ENCODE measurements around the gene SMIM36.
A peak's percentile ranks its signal among the peaks of the same experiment; 100 is the strongest.

SMIM36 gene

GRCh38 chr17:55510986-55511721 is at the start of gene SMIM36:
SMIM36 (minus strand) TSS chr17:55511452.
- no peak within 1 kb of the TSS for H3K4me3 Mint-ChIP-seq
- H3K9me3 Mint-ChIP-seq: no peaks in the 10 kb centered on the region
- ATAC-seq: peak; percentile 41
- no peaks in the 10 kb centered on the region for H3K4me1 Mint-ChIP-seq
- no peak within 1 kb of the TSS for H3K27ac Mint-ChIP-seq
- no peaks in the 10 kb centered on the region for H3K27me3 Mint-ChIP-seq
- no peaks in the 10 kb centered on the region for H3K36me3 Mint-ChIP-seq

GRCh38 chr17:55555772-55556171 is 44.5 kb upstream of the SMIM36 start:
- no peaks in the 10 kb centered on the region for H3K4me1 Mint-ChIP-seq
- no peak overlapping the region for H3K4me3 Mint-ChIP-seq
- no peak overlapping the region for H3K27ac Mint-ChIP-seq
- H3K36me3 Mint-ChIP-seq: no peaks in the 10 kb centered on the region
- peaks cover 31% of the 10 kb centered on the region for H3K27me3 Mint-ChIP-seq
- H3K9me3 Mint-ChIP-seq: no peaks in the 10 kb centered on the region
- ATAC-seq: peak; percentile 51

- Mint-ChIP-seq H3K4me1 (peaks cover 8% of the 10 kb centered on the region), H3K36me3 (no peaks in the 10 kb centered on the region), H3K9me3 (no peaks in the 10 kb centered on the region), H3K27ac (no peak overlapping the region), H3K27me3 (peaks cover 32% of the 10 kb centered on the region), H3K4me3 (no peak overlapping the region)
- ATAC-seq: no peak
These were observed 37.9 kb upstream of the SMIM36 start for GRCh38 chr17:55549140-55549539.

DNA sequence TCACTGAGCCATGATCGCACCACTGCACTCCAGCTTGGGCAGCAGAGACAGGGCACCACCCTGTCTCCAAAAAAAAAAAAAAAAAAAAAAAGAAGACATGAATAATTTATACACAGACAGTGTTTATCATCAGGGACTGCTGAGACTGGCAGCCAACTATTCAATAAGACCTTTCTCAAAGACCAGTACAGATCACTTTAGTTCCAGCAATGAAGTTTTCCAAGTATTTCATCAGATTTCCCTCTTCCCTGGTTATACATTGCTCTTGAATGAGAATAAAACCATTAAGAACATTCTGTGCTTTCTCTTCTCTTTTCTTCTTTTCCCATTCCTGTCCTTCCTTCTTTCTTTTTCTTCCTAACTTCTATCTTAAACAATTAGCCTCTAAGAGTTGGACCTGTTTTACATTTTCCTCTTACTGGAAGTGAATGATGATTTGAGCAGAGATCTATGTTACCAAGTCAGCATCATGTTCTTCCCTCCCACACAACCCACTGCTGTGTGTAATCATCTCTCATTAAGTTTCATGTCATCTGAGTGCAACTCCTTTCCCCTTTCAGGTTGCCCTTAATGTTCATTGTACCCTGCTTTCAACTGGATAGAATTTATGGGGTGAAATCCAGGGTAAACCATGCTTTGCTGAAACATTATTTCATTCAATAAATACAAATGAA is 35.9 kb upstream of the SMIM36 start:
- no peak overlapping the region for H3K27ac Mint-ChIP-seq

GRCh38 chr17:55546481-55546880 is 35.2 kb upstream of the SMIM36 start:
- no peak overlapping the region for H3K4me3 Mint-ChIP-seq
- ATAC-seq: no peak
- H3K9me3 Mint-ChIP-seq: no peaks in the 10 kb centered on the region
- H3K27ac Mint-ChIP-seq: no peak overlapping the region
- no peaks in the 10 kb centered on the region for H3K36me3 Mint-ChIP-seq
- peaks cover 46% of the 10 kb centered on the region for H3K27me3 Mint-ChIP-seq
- H3K4me1 Mint-ChIP-seq: peaks cover 8% of the 10 kb centered on the region

More for the DNA sequence above, 35.9 kb upstream of the SMIM36 start:
- no peak for ATAC-seq
- Mint-ChIP-seq H3K4me3 (no peak overlapping the region), H3K4me1 (peaks cover 8% of the 10 kb centered on the region), H3K9me3 (no peaks in the 10 kb centered on the region), H3K27me3 (peaks cover 46% of the 10 kb centered on the region), H3K36me3 (no peaks in the 10 kb centered on the region)

DNA sequence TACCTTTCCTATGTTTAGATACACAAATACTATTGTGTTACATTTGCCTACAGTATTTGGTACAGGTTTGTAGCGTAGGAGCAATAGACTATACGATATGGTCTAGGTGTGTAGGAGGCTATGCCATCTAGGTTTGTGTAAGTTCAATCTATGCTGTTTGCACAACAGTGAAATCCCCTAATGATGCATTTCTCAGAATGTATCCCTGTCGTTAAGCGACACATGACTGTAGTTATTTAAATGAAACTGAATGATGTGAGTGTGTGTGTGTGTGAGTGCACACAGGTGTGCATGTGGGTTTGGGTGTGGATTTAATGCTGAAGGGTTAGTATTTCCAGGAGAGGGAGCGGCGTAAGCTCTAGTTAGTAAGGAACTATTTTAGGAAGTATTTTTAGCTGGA is 34.6 kb upstream of the SMIM36 start:
- H3K4me3 Mint-ChIP-seq: no peak overlapping the region
- peaks cover 8% of the 10 kb centered on the region for H3K4me1 Mint-ChIP-seq

GRCh38 chr17:55543709-55544108 is 32.5 kb upstream of the SMIM36 start:
- no peak for ATAC-seq
- no peaks in the 10 kb centered on the region for H3K9me3 Mint-ChIP-seq

More for the DNA sequence above, 34.6 kb upstream of the SMIM36 start:
- no peak overlapping the region for H3K27ac Mint-ChIP-seq
- no peaks in the 10 kb centered on the region for H3K9me3 Mint-ChIP-seq
- H3K36me3 Mint-ChIP-seq: no peaks in the 10 kb centered on the region
- peaks cover 46% of the 10 kb centered on the region for H3K27me3 Mint-ChIP-seq
- ATAC-seq: no peak

DNA sequence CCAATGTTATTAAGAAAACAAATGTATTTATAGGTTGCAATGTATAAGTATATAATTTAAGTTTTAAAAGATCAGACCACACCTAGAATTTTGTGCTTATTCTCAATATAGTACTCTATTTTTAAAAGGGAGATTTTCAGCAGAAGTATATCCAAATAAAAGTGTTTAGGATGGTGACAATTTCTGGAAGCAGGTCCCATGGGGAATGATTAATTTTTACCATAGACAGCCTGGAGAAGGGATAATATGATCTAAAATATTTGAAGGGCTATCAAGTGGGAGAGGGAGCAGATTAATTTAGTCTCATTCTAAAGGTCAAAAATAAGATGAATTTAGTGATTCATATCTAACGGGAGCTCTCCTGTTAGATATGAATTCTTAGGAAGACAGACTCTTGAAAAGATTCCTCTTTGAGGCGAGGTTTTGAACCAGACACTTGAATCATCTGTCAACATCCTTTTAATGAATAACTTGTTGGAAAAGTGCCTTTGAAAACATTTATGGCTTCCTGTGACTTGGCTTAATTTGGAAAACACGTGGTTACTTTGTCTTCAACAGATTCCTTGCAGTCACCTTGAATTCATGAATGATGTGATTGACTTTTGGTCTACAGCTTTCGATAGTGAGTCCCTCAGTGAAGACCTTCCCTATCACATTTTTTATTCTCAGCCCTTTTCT is 29.3 kb upstream of the SMIM36 start:
- Mint-ChIP-seq H3K27ac (no peak overlapping the region), H3K27me3 (peaks cover 26% of the 10 kb centered on the region), H3K9me3 (no peaks in the 10 kb centered on the region), H3K4me3 (no peak overlapping the region), H3K4me1 (no peaks in the 10 kb centered on the region), H3K36me3 (no peaks in the 10 kb centered on the region)
- no peak for ATAC-seq

More at GRCh38 chr17:55543709-55544108, 32.5 kb upstream of the SMIM36 start:
- Mint-ChIP-seq H3K36me3 (no peaks in the 10 kb centered on the region), H3K4me3 (no peak overlapping the region), H3K27me3 (peaks cover 53% of the 10 kb centered on the region), H3K27ac (no peak overlapping the region), H3K4me1 (peaks cover 8% of the 10 kb centered on the region)

GRCh38 chr17:55536205-55536604 is 25.0 kb upstream of the SMIM36 start:
- H3K9me3 Mint-ChIP-seq: no peaks in the 10 kb centered on the region
- H3K27ac Mint-ChIP-seq: no peak overlapping the region
- H3K4me1 Mint-ChIP-seq: no peaks in the 10 kb centered on the region
- H3K4me3 Mint-ChIP-seq: no peak overlapping the region
- peaks cover 23% of the 10 kb centered on the region for H3K27me3 Mint-ChIP-seq
- H3K36me3 Mint-ChIP-seq: no peaks in the 10 kb centered on the region
- ATAC-seq: no peak

- Mint-ChIP-seq H3K4me3 (no peak overlapping the region), H3K27me3 (peaks cover 15% of the 10 kb centered on the region), H3K4me1 (no peaks in the 10 kb centered on the region), H3K9me3 (no peaks in the 10 kb centered on the region), H3K27ac (no peak overlapping the region), H3K36me3 (no peaks in the 10 kb centered on the region)
- ATAC-seq: no peak
These were observed 22.4 kb upstream of the SMIM36 start for GRCh38 chr17:55533608-55534007.

DNA sequence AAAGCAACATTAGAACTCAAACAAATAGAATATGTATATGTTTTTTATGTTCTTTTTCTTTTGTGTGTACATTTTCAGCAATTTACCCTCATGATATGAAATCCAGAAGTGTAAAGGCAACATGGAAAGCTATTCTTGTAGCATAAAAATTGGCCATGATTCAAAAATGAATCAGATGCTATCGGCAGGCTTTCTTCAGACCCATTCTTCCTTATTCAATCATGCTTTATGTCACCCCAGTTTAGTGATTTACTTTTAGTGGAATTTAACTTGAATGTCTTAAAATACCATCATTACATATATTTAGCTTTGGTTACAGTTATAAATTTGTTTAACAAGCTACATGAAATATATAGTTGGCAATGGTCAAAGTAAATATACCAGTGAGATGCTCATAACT is 21.4 kb upstream of the SMIM36 start:
- Mint-ChIP-seq H3K4me1 (no peaks in the 10 kb centered on the region), H3K27me3 (peaks cover 15% of the 10 kb centered on the region), H3K36me3 (no peaks in the 10 kb centered on the region), H3K27ac (no peak overlapping the region), H3K4me3 (no peak overlapping the region), H3K9me3 (no peaks in the 10 kb centered on the region)
- no peak for ATAC-seq

DNA sequence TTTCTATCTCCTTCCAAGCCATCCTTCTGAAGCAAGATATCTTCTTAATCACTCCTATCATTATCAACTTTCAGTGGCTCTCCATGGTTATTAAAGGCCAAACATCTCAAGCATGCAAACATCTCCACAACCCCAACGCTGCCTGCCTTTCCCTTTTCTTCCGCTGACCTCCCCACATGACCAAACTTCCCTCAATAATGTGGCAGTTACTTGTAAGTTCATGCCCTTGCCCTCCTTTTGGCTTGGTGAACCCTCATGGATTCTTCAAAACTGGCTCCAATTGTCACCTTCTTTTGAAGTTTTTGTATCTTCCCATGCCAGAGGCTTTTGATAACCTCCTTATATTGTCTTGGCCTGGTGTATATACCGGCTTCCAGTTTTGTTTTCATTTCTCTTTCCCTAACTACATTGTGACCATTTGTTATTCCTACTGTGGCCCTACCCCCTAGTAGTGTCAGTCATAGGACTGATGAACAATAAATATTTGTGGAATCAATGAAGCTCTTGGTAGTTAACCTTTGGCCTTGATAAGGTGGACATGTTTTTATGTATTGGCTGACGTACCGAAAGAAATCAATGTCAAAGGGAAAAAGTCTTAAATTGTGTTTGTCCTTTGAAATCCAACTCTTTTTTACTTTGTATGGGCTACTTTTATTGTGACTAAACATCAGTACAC is 19.9 kb upstream of the SMIM36 start:
- Mint-ChIP-seq H3K27me3 (peaks cover 15% of the 10 kb centered on the region), H3K27ac (no peak overlapping the region), H3K4me1 (no peaks in the 10 kb centered on the region), H3K9me3 (no peaks in the 10 kb centered on the region), H3K36me3 (no peaks in the 10 kb centered on the region), H3K4me3 (no peak overlapping the region)
- ATAC-seq: no peak

- H3K4me1 Mint-ChIP-seq: no peaks in the 10 kb centered on the region
- no peak for ATAC-seq
- H3K36me3 Mint-ChIP-seq: no peaks in the 10 kb centered on the region
- no peaks in the 10 kb centered on the region for H3K9me3 Mint-ChIP-seq
- no peak overlapping the region for H3K27ac Mint-ChIP-seq
- peaks cover 14% of the 10 kb centered on the region for H3K27me3 Mint-ChIP-seq
- no peak overlapping the region for H3K4me3 Mint-ChIP-seq
These were observed 18.8 kb upstream of the SMIM36 start for GRCh38 chr17:55530064-55530463.

DNA sequence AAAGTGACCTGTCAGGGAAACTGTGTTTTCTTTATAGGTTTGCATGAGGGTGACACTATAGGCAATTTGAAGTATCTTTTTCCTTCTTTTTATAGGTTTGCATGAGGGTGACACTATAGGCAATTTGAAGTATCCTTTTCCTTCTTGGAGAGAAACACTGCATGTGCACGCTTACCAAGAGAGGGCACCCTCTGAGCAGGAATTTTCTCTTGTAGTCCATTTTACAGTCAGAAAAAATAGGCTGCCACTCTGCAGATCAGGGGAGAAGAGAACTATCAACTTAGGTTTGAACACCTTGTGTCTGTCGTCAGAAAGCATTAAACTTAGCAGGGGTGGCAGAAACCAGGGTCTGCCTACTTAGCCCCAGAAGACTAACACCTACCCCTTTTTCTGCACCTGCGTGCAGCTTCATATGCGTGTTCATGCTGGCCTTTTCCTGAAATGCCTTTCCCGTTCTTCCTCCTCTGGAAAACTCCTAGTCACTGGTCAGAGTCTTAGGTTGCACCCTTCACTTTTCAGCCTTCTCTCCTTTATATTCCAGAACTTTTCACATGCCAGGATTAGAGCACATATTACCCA is 16.4 kb upstream of the SMIM36 start:
- H3K27me3 Mint-ChIP-seq: no peaks in the 10 kb centered on the region
- no peak for ATAC-seq
- H3K36me3 Mint-ChIP-seq: no peaks in the 10 kb centered on the region
- H3K4me1 Mint-ChIP-seq: no peaks in the 10 kb centered on the region
- no peak overlapping the region for H3K27ac Mint-ChIP-seq
- no peak overlapping the region for H3K4me3 Mint-ChIP-seq
- no peaks in the 10 kb centered on the region for H3K9me3 Mint-ChIP-seq
